LNCaP clone FGC (cell line): ENCODE data around the gene KBTBD12.

Experiments
- DNase-seq: peaks from one replicate; pipeline ENCODE4 v3.0.0-alpha.2; 2011; ENCODE audit warnings: low read depth
- H3K4me3 ChIP-seq: 2 replicates; pipeline ENCODE4 v1.5.1; 2011; ENCODE audit warnings: mild to moderate bottlenecking, low read depth, low read length, control low read depth
- CTCF ChIP-seq: IDR thresholded peaks from 2 replicates; pipeline ENCODE4 v1.5.1; 2012; ENCODE audit warnings: mild to moderate bottlenecking; ENCODE audit not compliant: control insufficient read depth, insufficient read depth; ENCODE audit errors: extremely low read depth

The KBTBD12 gene

GRCh38 chr3:127981097-127981496, 66.1 kb downstream of the KBTBD12 start:
- DNase-seq = no peak
- H3K4me3 ChIP-seq = no peak overlapping the region
- TF ChIP-seq CTCF = no peak

GRCh38 chr3:127982155-127982554, 67.1 kb downstream of the KBTBD12 start:
- DNase-seq = no peak
- no peak for TF ChIP-seq CTCF
- H3K4me3 ChIP-seq = no peak overlapping the region

- DNase-seq = no peak
- no peak for TF ChIP-seq CTCF
- H3K4me3 ChIP-seq = no peak overlapping the region
Measured at GRCh38 chr3:127984241-127984975, 69.4 kb downstream of the KBTBD12 start.

GRCh38 chr3:127985216-127985615, 70.2 kb downstream of the KBTBD12 start:
- no peak overlapping the region for H3K4me3 ChIP-seq
- no peak for TF ChIP-seq CTCF

GRCh38 chr3:127985655-127986225, 70.7 kb downstream of the KBTBD12 start:
- no peak for DNase-seq
- H3K4me3 ChIP-seq = no peak overlapping the region
- TF ChIP-seq CTCF = no peak

More at GRCh38 chr3:127985216-127985615, 70.2 kb downstream of the KBTBD12 start:
- no peak for DNase-seq

GRCh38 chr3:127986803-127987202, 71.8 kb downstream of the KBTBD12 start:
- no peak for TF ChIP-seq CTCF
- DNase-seq = no peak

More at GRCh38 chr3:127986803-127987202, 71.8 kb downstream of the KBTBD12 start:
- no peak overlapping the region for H3K4me3 ChIP-seq
